GM18505 (cell line): ENCODE measurements around the gene L3MBTL4.
"Not testable (repeated sequence)": the region's sequence is repeated elsewhere in the genome, so short reads cannot be mapped to it uniquely, and the experiment has no call there.

Source experiments
- ATAC-seq: cut with Tn5 transposase; IDR thresholded peaks from one replicate; pipeline ENCODE4 v1.9.1; 2021; ENCODE audit not compliant: unreplicated experiment
- POLR2A ChIP-seq: IDR thresholded peaks from 4 replicates; pipeline ENCODE4 v1.6.1; 2011; ENCODE audit warnings: borderline replicate concordance; ENCODE audit not compliant: insufficient read depth, insufficient read length; ENCODE audit errors: extremely low read depth

L3MBTL4 gene

DNA sequence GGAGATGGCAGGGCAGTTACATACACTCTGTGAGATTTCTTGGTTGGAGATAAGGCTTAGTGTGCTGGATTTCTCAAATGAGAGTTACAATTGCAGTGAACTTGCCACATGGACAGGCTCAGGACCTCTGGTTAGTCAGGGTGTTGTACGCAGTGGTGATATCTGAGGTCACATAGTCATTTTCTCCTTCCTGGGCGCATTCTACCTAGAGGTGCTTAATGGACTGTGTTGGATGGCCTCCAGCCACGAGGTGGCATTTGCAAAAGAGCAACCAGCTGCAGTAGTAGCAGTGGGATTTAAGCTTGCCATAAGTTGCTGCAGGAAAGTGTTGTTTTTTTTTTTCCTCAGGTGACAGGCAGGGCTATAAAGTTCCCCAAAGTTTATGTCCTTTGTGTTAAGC, 345.6 kb downstream of the L3MBTL4 start:
- ATAC-seq: no peak
- TF ChIP-seq POLR2A: no peak

DNA sequence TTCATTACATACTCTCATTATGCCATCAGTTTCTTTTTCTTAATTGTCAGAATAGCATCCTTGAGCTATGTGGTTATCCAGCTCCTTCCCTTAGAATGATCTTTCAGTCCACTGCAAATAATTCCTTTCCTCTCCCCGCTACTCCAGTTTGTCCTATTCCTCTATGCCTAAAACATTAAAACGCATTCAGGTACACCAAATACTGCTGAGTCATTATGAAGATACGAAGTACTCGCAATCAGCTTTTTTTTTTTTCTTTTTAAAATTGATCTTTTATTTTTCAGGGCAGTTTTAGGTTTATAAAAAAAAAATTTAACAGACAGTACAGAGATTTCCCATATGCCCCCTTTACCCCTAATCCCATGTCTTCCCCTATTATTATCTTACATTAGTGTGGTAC, 354.6 kb downstream of the L3MBTL4 start:
- ATAC-seq: no peak
- TF ChIP-seq POLR2A: no peak

DNA sequence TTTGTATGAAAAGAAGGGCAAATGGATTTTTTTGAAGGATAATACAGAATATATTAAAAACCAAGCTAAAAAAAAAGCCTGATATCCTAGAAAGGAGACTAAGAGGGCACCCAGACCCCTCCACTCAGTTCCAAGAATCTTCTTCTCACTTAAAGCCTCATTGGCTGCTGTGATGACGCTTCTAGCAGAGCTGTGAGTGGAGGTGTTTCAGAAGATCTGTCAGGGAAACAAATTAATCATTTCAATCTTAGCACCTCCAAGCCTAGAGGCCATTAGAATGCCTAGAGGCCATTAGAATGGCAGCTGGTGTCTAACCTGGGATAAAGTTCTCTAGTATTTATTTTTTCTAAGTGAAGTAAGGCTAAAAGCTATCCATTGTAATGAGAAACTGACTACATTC, 355.2 kb downstream of the L3MBTL4 start:
- ATAC-seq: no peak
- no peak for TF ChIP-seq POLR2A

- no peak for ATAC-seq
- TF ChIP-seq POLR2A: no peak
These were observed 355.8 kb downstream of the L3MBTL4 start for GRCh38 chr18:6058941-6059340.

GRCh38 chr18:6057604-6058003, 357.1 kb downstream of the L3MBTL4 start:
- TF ChIP-seq POLR2A: no peak
- ATAC-seq: no peak

DNA sequence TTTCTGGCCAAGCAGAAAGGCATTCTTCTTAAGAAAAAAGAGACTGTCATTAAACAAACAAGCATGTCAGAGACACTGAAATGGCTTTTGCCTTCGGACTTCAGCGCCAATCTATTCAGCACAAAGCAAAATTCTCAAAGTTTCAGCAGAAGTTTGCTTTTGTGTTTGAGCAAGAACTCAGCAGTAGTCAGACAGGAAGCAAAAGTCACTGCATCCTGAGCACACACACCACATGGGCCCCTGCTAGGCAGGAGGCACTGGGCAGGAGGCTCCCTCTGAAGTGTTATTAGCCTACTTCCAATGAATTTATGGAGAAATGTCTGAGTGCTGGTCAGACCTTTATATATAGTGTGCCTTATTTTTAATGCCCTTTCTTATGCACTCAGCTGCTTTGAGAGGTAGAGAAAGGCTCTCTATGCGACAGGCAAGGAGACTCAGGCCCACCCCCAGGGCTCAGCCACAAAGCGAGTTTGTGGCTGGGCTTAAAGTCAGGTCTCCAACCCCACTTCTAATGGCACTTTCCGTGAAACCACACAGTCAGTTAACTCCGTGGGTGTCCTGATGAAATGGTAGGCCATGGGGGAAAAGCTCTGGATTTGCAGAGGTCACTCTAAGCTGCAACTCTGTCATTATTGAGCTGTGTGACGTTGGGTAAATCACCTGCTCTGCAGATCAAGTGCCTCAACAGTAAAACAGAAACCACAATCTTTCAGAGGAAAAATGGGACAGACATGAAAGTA, 358.4 kb downstream of the L3MBTL4 start:
- ATAC-seq: peak; percentile 72
- no peak for TF ChIP-seq POLR2A

DNA sequence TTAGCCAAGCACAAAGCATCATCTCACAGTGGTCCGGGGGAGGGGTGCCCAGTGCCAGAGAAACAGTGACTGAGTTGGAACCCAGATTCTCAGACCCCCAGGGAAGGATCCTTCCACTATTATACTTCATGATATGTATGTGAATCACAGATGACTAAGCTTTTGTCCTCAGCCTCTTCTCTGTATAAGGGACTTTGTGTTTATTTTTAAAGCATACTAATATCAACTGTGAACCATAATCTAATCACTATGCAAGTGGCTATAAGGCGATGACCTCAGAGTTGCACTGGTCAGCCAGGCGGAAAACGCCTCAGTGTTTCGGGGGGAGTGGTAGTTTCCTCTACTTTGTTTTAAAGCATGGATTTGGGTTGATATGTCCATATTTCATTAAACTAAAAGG, 359.0 kb downstream of the L3MBTL4 start:
- ATAC-seq: no peak
- TF ChIP-seq POLR2A: no peak

DNA sequence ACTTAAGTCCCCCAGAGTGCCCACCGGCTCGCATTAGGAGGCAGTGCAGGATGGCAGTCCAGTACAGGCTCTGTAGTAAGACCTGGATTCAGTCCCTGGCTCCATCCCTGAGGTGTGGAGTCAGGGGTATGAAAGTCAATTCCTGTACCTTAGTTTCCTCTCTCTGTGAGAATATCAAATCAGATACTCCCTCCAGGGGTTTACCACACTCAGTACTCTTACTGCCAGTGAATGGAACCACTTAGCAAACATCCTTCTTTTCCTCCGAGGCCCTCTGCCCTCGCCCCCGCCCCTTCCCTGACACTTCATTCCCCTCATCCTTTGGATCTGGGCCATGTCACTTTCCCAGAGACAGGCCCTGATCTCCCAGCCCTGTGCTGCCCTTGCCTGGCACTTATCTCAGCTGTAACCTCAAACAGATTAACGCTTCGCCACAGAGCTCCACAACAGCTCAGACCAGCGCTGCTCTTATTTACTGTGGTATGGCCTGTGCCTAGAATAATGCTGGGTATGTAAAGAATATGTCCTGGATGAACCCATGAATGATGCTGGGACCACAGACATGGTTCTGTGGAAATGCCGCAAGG, 360.4 kb downstream of the L3MBTL4 start:
- ATAC-seq: no peak
- no peak for TF ChIP-seq POLR2A

- no peak for TF ChIP-seq POLR2A
- ATAC-seq: no peak
These were observed 362.2 kb downstream of the L3MBTL4 start for GRCh38 chr18:6052449-6052913.

- not testable (repeated sequence) for ATAC-seq
These were observed 367.1 kb downstream of the L3MBTL4 start for GRCh38 chr18:6047596-6047995.

DNA sequence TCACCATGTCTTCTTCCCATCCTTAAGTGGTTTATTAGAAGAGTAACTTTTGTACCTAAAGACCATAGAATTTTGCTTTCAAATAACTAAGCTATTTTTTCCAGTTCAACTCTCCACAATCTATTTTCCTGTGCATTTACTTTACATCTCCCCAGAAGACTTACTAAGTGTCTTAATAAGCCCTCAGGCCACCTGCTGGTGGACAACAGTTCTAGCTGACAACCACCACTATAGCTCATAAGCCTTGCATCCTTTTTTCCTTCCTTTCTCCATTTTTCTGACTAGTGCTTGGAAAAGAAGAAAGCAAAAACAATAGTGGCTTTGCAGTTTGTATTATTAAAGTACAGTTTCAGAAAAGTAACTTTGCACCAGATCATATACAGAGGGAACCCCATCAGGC, 369.9 kb downstream of the L3MBTL4 start:
- TF ChIP-seq POLR2A: no peak
- ATAC-seq: no peak

DNA sequence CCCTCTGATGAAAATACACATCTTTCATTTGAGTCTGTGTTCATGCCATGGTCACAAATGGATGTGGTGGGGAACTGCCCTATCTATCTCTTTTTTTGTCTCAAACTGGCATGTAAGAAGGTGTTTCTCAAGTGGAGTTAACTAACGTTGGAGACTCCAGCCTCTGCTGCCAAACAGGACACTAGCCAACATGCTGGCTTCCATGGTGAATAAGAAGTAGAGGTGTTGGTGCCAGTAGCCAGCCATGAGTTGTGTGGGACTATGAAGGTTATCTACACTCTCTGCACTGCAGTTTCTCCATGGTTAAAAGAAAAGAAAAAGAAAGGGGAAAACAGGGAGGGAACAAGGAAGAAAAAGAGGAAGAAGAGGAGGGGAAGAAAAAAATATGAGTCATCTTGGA, 370.4 kb downstream of the L3MBTL4 start:
- no peak for ATAC-seq
- no peak for TF ChIP-seq POLR2A

- TF ChIP-seq POLR2A: no peak
- no peak for ATAC-seq
These were observed 375.7 kb downstream of the L3MBTL4 start for GRCh38 chr18:6039055-6039454.

DNA sequence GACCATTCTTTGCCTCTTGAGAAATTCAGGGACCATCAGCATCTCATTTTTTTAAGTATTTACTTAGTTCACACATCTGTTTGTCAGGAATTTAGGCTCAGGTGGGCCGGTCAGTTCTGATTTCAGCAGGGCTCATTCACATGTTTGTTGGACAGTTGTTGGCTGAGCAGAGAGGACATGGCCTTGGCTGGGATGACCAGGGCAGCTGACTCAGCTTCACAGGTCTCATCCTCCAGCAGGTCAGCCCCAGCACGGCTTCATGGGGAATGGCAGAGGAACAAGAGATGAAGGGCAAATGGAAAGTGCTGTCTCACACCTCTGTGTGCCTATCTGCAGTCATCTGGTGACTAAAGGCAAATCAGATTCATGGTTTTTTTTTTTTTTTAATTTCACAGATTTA, 383.3 kb downstream of the L3MBTL4 start:
- ATAC-seq: no peak

More for the DNA sequence above, 383.3 kb downstream of the L3MBTL4 start:
- no peak for TF ChIP-seq POLR2A
